HepG2 (cell line): Measurements from ENCODE around the gene PCNT. TPM values are rescaled to one million over a fixed set of nuclear protein-coding genes. Genes with fewer than 3 reads are reported as not detected.
"Not testable (repeated sequence)": the region's sequence is repeated elsewhere in the genome, so short reads cannot be mapped to it uniquely, and the experiment has no call there.

ENCODE experiments used
- ATAC-seq: fragments of 200-7000 bp; cut with Tn5 transposase; 3 replicates; pipeline ENCODE4 v1.9.1; 2020; ENCODE audit warnings: mild to moderate bottlenecking, moderate library complexity
- BruUV-seq: library from RNA; stranded (reverse); fragments of 400-500 nt; replicated peaks from 2 replicates; lab custom pipeline; 2021; lab: Mats Ljungman, UMichigan
- CTCF ChIA-PET: fragments of 300-600 bp; formaldehyde crosslinking; extraction: SDS; loops from one replicate; lab custom pipeline; 2021; ENCODE audit warnings: low total read pairs, inconsistent platforms, low intra/inter-chr PET ratio; lab: Yijun Ruan, JAX
- POLR2A ChIA-PET: fragments of 350-600 bp; sonication (Branson Sonifier 250); formaldehyde crosslinking; loops from one replicate; lab custom pipeline; 2020; ENCODE audit warnings: antibody characterized with exemption, inconsistent platforms; lab: Yijun Ruan, JAX
- DNase-seq: peaks from one replicate; pipeline ENCODE4 v3.0.0-alpha.2; 2015; ENCODE audit warnings: low spot score
- FAIRE-seq: peaks from 3 replicates; lab custom pipeline; 2011; peaks lifted over from hg19 to GRCh38; lab: Jason Lieb, UNC
- H2AFZ ChIP-seq: one replicate; pipeline ENCODE4 v1.6.1; 2011; ENCODE audit warnings: low read length, inconsistent platforms
- H3K27ac ChIP-seq: fragments of 300-600 bp; 3 replicates; pipeline ENCODE4 v1.8.0; 2011; ENCODE audit warnings: mixed run types, mild to moderate bottlenecking, mixed read lengths, low read length, inconsistent platforms; ENCODE audit not compliant: insufficient read depth; ENCODE audit errors: extremely low read length
- H3K27me3 ChIP-seq, 2 experiments: fragments of 200-600 bp in 1 of 2; 2 replicates in 1 of 2; 3 replicates in 1 of 2; pipeline versions ENCODE4 v1.6.0 to v1.8.0; 2011; ENCODE audit warnings: low read length in 2 of 2, mild to moderate bottlenecking in 2 of 2, moderate library complexity in 2 of 2, inconsistent platforms in 1 of 2; ENCODE audit not compliant: insufficient read depth in 2 of 2, control insufficient read depth in 1 of 2
- H3K36me3 ChIP-seq, 2 experiments: fragments of 200-600 bp in 1 of 2; replicated peaks in 1 of 2; 2 replicates in 1 of 2; 3 replicates in 1 of 2; pipeline versions ENCODE4 v1.5.1 to v1.8.0; 2011; ENCODE audit warnings: low read length in 2 of 2, inconsistent platforms in 1 of 2; ENCODE audit not compliant: insufficient read depth in 2 of 2, control insufficient read depth in 1 of 2
- H3K4me1 ChIP-seq: 2 replicates; pipeline ENCODE4 v1.5.1; 2012; ENCODE audit warnings: low read length, inconsistent platforms; ENCODE audit not compliant: insufficient read depth
- H3K4me2 ChIP-seq: 2 replicates; pipeline ENCODE4 v1.6.0; 2011; ENCODE audit warnings: low read depth, low read length, inconsistent platforms
- H3K4me3 ChIP-seq, 3 experiments: fragments of 200-600 bp in 1 of 3; sonication (generic), shearing (Covaris generic) in 1 of 3; replicated peaks in 1 of 3; 2 replicates each; pipeline ENCODE4 v1.5.1; 2011 to 2016; ENCODE audit warnings: low read length in 3 of 3, inconsistent platforms in 2 of 3, low read depth in 2 of 3, mild to moderate bottlenecking in 2 of 3, control low read depth in 1 of 3, mixed read lengths in 1 of 3; ENCODE audit not compliant: insufficient read depth in 1 of 3
- H3K79me2 ChIP-seq: one replicate; pipeline ENCODE4 v1.6.1; 2011; ENCODE audit warnings: low read length, inconsistent platforms; ENCODE audit not compliant: insufficient read depth
- H3K9ac ChIP-seq: 2 replicates; pipeline ENCODE4 v1.6.0; 2011; ENCODE audit warnings: mild to moderate bottlenecking, low read depth, low read length, inconsistent platforms; ENCODE audit not compliant: insufficient read depth
- H3K9me3 ChIP-seq: 2 replicates; pipeline ENCODE4 v1.5.1; 2012; ENCODE audit warnings: mild to moderate bottlenecking, low read length
- H4K20me1 ChIP-seq: 2 replicates; pipeline ENCODE4 v1.6.0; 2011; ENCODE audit warnings: inconsistent platforms, mild to moderate bottlenecking, low read length, moderate library complexity; ENCODE audit not compliant: insufficient read depth
- HNRNPL ChIP-seq: fragments of 200-400 bp; formaldehyde crosslinking; IDR thresholded peaks from 2 replicates; pipeline ENCODE4 v1.6.1; 2017; ENCODE audit warnings: mild to moderate bottlenecking, low read depth, low read length
- STAG1 ChIP-seq: sonication (generic); formaldehyde crosslinking; IDR thresholded peaks from 2 replicates; pipeline ENCODE4 v1.4.0; 2020; ENCODE audit warnings: missing genetic modification reagents
- ZNF224 ChIP-seq: sonication (generic); formaldehyde crosslinking; IDR thresholded peaks from 2 replicates; pipeline ENCODE4 v1.5.0; 2020; ENCODE audit warnings: mild to moderate bottlenecking, missing genetic modification reagents
- WGBS: methylation state at CpG from one replicate; pipeline ENCODE4 v1.1.6; 2017; ENCODE audit warnings: low lambda C conversion rate; 5-methylcytosine and 5-hydroxymethylcytosine counted together
- in situ Hi-C: cut with HindIII; loops from 2 replicates; pipeline ENCODE4 v1.10.0; 2017; ENCODE audit warnings: low pct_unique_long_range_greater_than_20kb; ENCODE audit not compliant: extremely low pct_ligation_motif_present
- intact Hi-C: fragments of 100-400 bp; cut with micrococcal nuclease; formaldehyde crosslinking; loops from one replicate; pipeline ENCODE4 v1.10.0; 2022; ENCODE audit not compliant: unreplicated experiment
- polyA plus RNA-seq, 8 experiments: library from polyadenylated mRNA; depleted of rRNA in 3 of 8; stranded (reverse) in 7 of 8; unstranded in 1 of 8; fragments of >200 nt; fragmentation: Illumina TruSeq in 4 of 8; extraction: Trizol in 4 of 8; gene quantifications; 2 replicates each; pipeline versions ENCODE4 v1.2.1 to v1.2.3, GENCODE V29; 2011 to 2016; ENCODE audit warnings: low read depth in 4 of 8, missing spikeins in 1 of 8, mixed read lengths in 1 of 8; ENCODE audit not compliant: insufficient read depth in 1 of 8
- total RNA-seq, 5 experiments: library from RNA; depleted of rRNA; stranded (reverse); fragments of >200 nt; fragmentation: Illumina TruSeq; extraction: Trizol; gene quantifications; 2 replicates each; pipeline ENCODE4 v1.2.3, GENCODE V29; 2016; ENCODE audit warnings: low read depth in 1 of 5

PCNT gene
- total and polyA plus RNA-seq, 2 of the 13 experiments (the other 11 are each of a cell fraction or from before 2014, with no cell fraction given) = 5.6 to 12.4 TPM

GRCh38 chr21:46402421-46402820, 78.5 kb downstream of the PCNT start:
- in situ Hi-C loops = no loop called here
- DNase-seq (no peak), FAIRE-seq (no peak), ATAC-seq (no peak)
- no peaks in the 10 kb centered on the region for H3K79me2 ChIP-seq
- H4K20me1 ChIP-seq = no peaks in the 10 kb centered on the region
- peaks cover 12 to 49% of the 10 kb centered on the region in 2 experiments; a peak in 4 of 5 replicates for H3K36me3 ChIP-seq
- TF ChIP-seq ZNF224 (CRISPR knock-in tag) (no peak), STAG1 (CRISPR knock-in tag) (0 out of 2 replicates have a peak, but pooled peaks have one; percentile 18)
- TF ChIP-seq, all 625 proteins: peak for 1
- Histone ChIP-seq H2AFZ (no peak overlapping the region), H3K9me3 (no peaks in the 10 kb centered on the region), H3K4me2 (no peak overlapping the region), H3K4me1 (no peaks in the 10 kb centered on the region), H3K27me3 (no peaks in the 10 kb centered on the region), H3K4me3 (no peak overlapping the region), H3K9ac (no peak overlapping the region), H3K27ac (no peak overlapping the region)
- WGBS = 100% methylated on average over 8 of the region's 15 CpGs
- CTCF ChIA-PET = no interaction called here
- POLR2A ChIA-PET = no interaction called here
- intact Hi-C loops = no loop called here
- BruUV-seq = no TSS peak

- H3K4me3 ChIP-seq, ATAC-seq, H3K27ac ChIP-seq, H2AFZ ChIP-seq, intact Hi-C loops, in situ Hi-C loops, CTCF ChIA-PET, H3K4me1 ChIP-seq, H4K20me1 ChIP-seq, DNase-seq, BruUV-seq, H3K9me3 ChIP-seq, H3K9ac ChIP-seq, H3K79me2 ChIP-seq, POLR2A ChIA-PET, H3K27me3 ChIP-seq, H3K4me2 ChIP-seq, FAIRE-seq: not testable (repeated sequence)
- peaks cover 11 to 44% of the 10 kb centered on the region in 2 experiments; a peak in 4 of 5 replicates for H3K36me3 ChIP-seq
- TF ChIP-seq HNRNPL = peak; percentile 76
- 97% methylated on average over 47 of the region's 47 CpGs for WGBS
These were observed 79.4 kb downstream of the PCNT start for GRCh38 chr21:46403234-46403811.
